Measurements from ENCODE around the gene GDPD3. TPM values are rescaled to one million over a fixed set of nuclear protein-coding genes. Genes with fewer than 3 reads are reported as not detected.
"Not testable (repeated sequence)": the region's sequence is repeated elsewhere in the genome, so short reads cannot be mapped to it uniquely, and the experiment has no call there.

The GDPD3 gene
- total and polyA plus RNA-seq, 8 donors = 0.41 to 7.4 (median 1.6) TPM

DNA sequence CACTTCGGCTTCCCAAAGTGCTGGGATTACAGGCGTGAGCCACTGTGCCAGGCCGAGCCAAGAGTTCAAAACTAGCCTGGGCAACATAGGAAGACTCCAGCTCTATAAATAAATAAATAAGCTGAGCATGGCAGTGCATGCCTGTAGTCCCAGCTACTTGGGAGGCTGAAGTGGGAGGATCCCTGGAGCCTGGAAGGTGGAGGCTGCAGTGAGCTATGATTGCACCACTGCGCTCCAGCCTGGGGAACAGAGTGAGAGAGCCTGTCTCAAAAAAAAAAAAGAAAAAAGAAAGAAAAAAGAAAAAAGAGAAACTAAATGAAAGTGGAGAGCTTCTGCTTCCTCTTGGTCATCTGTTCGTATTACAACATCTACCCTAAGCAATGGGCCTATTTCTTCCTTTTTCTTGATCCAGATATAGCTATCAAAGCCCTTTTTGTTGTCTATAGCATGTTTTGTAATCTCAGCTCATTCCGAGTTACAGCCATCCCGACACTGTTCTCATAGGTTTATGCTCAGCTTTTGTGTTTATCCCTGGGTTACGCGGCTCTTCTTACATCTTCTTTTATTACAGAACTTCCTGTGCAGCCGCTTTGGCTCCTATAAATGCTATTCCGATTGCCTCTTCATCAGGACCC lies 23.8 kb upstream of the GDPD3 start:
- Histone ChIP-seq H3K4me1 (no peaks in the 10 kb centered on the region), H3K27me3 (no peaks in the 10 kb centered on the region), H3K9me3 (no peaks in the 10 kb centered on the region), H3K27ac (peak overlapping the region in 1 of 4 donors; percentile 3), H3K36me3 (no peaks in the 10 kb centered on the region), H3K4me3 (no peak overlapping the region)
- TF ChIP-seq, protein P1, sequence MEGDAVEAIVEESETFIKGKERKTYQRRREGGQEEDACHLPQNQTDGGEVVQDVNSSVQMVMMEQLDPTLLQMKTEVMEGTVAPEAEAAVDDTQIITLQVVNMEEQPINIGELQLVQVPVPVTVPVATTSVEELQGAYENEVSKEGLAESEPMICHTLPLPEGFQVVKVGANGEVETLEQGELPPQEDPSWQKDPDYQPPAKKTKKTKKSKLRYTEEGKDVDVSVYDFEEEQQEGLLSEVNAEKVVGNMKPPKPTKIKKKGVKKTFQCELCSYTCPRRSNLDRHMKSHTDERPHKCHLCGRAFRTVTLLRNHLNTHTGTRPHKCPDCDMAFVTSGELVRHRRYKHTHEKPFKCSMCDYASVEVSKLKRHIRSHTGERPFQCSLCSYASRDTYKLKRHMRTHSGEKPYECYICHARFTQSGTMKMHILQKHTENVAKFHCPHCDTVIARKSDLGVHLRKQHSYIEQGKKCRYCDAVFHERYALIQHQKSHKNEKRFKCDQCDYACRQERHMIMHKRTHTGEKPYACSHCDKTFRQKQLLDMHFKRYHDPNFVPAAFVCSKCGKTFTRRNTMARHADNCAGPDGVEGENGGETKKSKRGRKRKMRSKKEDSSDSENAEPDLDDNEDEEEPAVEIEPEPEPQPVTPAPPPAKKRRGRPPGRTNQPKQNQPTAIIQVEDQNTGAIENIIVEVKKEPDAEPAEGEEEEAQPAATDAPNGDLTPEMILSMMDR (IDR thresholded peaks at IDR 0.05) = no peak
- WGBS, 2 donors = 78 to 84% methylated on average over 11 of the region's 11 CpGs
- DNase-seq = no peak
- intact Hi-C loops (cut with DNase I) = no loop called here
- no peak for FAIRE-seq
- ATAC-seq = peak in 2 of 4 donors; percentile 29 to 66

DNA sequence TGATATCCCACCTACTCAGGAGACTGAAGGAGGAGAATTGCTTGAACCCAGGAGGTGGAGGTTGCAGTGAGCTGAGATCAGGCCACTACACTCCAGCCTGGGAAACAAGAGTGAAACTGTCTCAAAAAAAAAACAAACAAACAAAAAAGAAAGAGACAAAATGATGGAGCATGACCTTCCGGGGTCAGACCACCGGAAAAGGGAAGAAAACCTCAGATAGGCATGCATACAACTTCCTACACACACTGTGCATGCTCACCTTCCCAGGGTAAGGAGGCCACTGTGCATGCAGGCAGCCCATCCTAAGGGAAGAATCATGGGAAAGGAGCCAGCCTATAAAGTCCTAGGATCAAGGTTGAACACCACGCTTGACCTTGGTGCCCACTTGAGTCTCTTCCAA lies 19.3 kb upstream of the GDPD3 start:
- no peaks in the 10 kb centered on the region for H3K4me1 ChIP-seq
- ATAC-seq = no peak
- H3K27ac ChIP-seq = no peak overlapping the region
- no peaks in the 10 kb centered on the region for H3K36me3 ChIP-seq
- no peak for DNase-seq
- WGBS, 2 donors = 64 to 78% methylated on average over 3 of the region's 3 CpGs
- H3K4me3 ChIP-seq = no peak overlapping the region
- FAIRE-seq = no peak
- TF ChIP-seq, protein P1 (IDR thresholded peaks at IDR 0.05) = no peak
- no peaks in the 10 kb centered on the region for H3K27me3 ChIP-seq
- no peaks in the 10 kb centered on the region for H3K9me3 ChIP-seq
- intact Hi-C loops (cut with DNase I) = no loop called here

DNA sequence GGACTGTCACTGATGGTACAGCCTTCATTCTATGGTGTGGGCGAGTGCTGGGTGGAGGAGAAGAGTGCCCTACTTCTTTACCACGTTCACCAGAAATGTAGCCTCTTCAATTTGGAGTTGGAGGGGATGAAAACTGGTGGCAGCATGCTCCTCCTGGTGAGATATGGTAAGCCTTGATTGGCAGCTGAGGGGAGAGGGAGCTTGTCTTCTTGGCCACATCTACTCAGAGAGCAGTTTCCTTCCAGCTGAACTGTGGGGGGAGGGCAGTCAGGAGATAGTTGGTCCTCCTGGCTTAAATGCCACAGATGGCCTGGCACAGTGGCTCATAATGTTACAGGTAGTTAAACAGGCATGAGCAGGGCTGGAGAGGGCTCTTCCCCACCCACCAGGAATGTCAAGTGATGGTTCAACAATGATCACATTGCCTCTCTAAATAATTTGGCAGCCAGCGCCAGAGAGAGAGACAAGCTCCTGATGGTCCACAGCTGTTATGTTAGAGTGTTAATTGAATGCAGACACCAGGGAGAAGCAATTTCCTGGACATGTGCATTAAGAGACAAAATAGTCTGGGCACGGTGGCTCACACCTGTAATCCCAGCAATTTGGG lies 18.6 kb upstream of the GDPD3 start:
- H3K27me3 ChIP-seq = no peaks in the 10 kb centered on the region
- FAIRE-seq (no peak), DNase-seq (no peak), ATAC-seq (no peak)
- TF ChIP-seq, protein P1 (IDR thresholded peaks at IDR 0.05) = no peak
- H3K27ac ChIP-seq = no peak overlapping the region
- WGBS, 2 donors = 70 to 78% methylated on average over 4 of the region's 4 CpGs
- no peaks in the 10 kb centered on the region for H3K4me1 ChIP-seq
- intact Hi-C loops (cut with DNase I) = no loop called here
- H3K9me3 ChIP-seq = no peaks in the 10 kb centered on the region
- no peak overlapping the region for H3K4me3 ChIP-seq
- no peaks in the 10 kb centered on the region for H3K36me3 ChIP-seq

DNA sequence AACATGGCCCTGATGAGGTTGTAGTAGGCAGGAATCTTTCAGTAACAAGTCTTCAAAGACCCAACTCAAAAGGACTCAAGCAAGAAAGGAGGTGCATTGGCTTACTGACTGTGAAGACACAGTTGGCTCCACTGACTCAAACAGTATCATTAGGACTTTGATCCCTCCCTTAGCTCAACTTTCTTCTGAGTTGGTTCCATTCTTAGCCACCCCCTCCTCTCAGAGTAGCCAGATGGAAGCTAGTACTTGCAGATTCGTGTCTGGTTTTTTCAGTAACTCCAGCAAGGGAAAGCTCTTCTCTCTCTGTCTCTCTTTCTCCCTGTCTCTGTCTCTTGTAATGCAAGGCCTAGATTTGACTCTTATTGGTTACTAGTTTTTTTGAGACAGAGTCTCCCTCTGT lies 14.7 kb upstream of the GDPD3 start:
- H3K9me3 ChIP-seq = no peaks in the 10 kb centered on the region
- FAIRE-seq (no peak), ATAC-seq (no peak)

DNA sequence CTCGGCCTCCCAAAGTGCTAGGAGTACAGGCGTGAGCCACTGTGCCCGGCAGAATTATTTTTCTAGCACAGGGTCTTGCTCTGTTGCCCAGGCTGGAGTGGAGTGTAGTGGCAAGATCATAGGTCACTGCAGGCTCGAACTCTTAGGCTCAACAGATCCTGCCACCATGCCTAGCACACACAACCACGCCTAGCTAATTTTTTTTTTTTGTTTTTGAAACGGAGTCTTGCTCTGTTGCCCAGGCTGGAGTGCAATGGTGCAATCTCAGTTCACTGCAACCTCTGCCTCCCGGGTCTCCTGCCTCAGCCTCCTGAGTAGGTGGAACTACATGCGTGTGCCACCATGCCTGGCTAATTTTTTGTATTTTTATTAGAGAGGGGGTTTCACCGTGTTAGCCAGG lies 12.4 kb upstream of the GDPD3 start:
- H3K27me3 ChIP-seq, H3K36me3 ChIP-seq, H3K4me3 ChIP-seq, H3K27ac ChIP-seq, ATAC-seq, H3K4me1 ChIP-seq, DNase-seq, FAIRE-seq, H3K9me3 ChIP-seq: not testable (repeated sequence)
- intact Hi-C loops (cut with DNase I) = loop anchor here in 1 of 3 donors (5.0 kb wide), 1 partner anchor 52 kb away; no protein-coding TSS in a partner anchor
- 89 to 92% methylated on average over 9 of the region's 9 CpGs for WGBS, 2 donors

More for the DNA sequence above, 14.7 kb upstream of the GDPD3 start:
- WGBS, 2 donors = 84 to 90% methylated on average over 1 of the region's 1 CpG
- Histone ChIP-seq H3K27ac (no peak overlapping the region), H3K4me3 (no peak overlapping the region), H3K36me3 (no peaks in the 10 kb centered on the region), H3K27me3 (no peaks in the 10 kb centered on the region), H3K4me1 (peaks cover 0 to 3% (median 0%) of the 10 kb centered on the region in 3 donors)
- DNase-seq = no peak
- TF ChIP-seq, protein P1 (IDR thresholded peaks at IDR 0.05) = no peak
- intact Hi-C loops (cut with DNase I) = loop anchor here in 1 of 3 donors (5.0 kb wide), 1 partner anchor 49 kb away; no protein-coding TSS in a partner anchor
